GM18873 (cell line): ENCODE data around the gene TMEM156.
A peak's percentile ranks its signal among the peaks of the same experiment; 100 is the strongest.
"Not testable (repeated sequence)": the region's sequence is repeated elsewhere in the genome, so short reads cannot be mapped to it uniquely, and the experiment has no call there.

Experiments
- ATAC-seq: cut with Tn5 transposase; IDR thresholded peaks from one replicate; pipeline ENCODE4 v1.9.1; 2021; ENCODE audit warnings: mild to moderate bottlenecking, moderate library complexity, moderate number of reproducible peaks; ENCODE audit not compliant: unreplicated experiment, low FRiP score

TMEM156 gene

GRCh38 chr4:38995660-38996005 is 36.6 kb downstream of the TMEM156 start:
- ATAC-seq = no peak

DNA sequence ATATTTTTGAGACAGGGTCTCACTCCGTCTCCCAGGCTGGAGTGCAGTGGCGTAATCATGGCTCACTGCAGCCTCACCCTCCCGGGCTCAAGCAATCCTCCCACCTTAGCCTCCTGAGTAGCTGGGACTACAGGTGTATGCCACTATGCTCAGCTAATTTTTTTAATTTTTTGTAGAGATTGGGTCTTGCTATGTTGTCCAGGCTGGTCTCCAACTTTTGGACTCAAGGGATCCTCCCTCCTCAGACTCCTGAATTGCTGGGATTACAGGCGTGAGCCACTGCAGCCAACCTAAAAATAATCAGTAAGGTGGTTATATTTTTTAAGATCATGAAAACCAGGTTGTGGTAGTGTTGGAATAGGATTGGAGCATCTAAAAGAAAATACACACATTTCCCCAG is 38.1 kb downstream of the TMEM156 start:
- ATAC-seq = no peak

DNA sequence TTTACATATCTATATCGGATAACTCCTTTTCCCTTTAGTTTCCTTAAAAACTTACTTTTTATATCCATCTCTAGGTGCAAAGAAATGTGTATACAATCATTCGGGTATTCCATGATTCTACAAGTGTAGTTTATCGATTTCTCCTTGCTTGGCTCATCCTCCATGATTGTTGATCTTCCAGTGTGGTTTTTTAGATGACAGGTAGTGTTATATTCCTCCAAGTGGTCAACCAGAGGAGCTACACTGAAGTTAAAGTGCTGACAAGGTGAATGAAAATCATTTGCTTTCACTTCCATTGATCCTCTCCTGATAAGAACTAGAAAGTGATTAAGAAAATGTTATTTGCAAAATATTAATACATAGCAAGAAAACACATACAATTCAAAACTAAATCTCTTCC is 38.5 kb downstream of the TMEM156 start:
- no peak for ATAC-seq

DNA sequence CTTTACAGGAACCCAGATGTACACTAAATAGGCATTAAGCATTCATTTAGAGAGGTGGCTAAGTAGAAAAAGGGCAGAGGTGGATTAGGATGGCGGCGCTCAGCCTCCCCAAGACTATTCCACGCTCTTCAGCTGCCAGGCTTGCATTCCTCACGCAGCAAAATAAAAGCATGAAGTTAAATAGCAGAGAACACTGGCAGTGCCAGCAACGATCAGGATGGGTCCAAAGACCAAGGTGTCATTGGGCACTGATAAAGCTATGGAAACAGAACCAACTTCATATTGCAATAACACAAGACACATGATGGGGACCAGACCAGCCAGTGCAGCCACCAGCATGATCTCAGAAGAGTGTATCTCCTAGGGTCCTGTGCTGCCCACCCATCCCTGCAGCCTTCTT is 42.0 kb downstream of the TMEM156 start:
- ATAC-seq = no peak

GRCh38 chr4:38989487-38989886 is 42.7 kb downstream of the TMEM156 start:
- no peak for ATAC-seq

DNA sequence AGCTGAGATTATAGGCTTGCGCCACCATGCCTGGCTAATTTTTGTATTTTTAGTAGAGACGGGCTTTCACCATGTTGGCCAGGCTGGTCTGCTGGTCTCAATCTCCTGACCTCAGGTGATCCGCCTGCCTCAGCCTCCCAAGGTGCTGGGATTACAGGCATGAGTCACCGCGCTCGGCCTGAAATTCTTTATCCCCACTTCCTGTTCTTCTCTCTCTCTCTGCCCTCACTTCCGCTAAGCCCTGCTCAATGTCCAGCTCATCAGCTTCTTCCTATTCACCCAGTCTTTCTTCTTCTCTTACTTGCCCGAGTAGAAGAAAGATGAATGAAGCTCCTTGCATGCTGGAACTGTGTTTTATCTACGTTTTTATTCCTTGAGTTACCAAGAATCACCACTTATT is 43.9 kb downstream of the TMEM156 start:
- not testable (repeated sequence) for ATAC-seq

- no peak for ATAC-seq
Measured at GRCh38 chr4:38987491-38987890, 44.7 kb downstream of the TMEM156 start.

DNA sequence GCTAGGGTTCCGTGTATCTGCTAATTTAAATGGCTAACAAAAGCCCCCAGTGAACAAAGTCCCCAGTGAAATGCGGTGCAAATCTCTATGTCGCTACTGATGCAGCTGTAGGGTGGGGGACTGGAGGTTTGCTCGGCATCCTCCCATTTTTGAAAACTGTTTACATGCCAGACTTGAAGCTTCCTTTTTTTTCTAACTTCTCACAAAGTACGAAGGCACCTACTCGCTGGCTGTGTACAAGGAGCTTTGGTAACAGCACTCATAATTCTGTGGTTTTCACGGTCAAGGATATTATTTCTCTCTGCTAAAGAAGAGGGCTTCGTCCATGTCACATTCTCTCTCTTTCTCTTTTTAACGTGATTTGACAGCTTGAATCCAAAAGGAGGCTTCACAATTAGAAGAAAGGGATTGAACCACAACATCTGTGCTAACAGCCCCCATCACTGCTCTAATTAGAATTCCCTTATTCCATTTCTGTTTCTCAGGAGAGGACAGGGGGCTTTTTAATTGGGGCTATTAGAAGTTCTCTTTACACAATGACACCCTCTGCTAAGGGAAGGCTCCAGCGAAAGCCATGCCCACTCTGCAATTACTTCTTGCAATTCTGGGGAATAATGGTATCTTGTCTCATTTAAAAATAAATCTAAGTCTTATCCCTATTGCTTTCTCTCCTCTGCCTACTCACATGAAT is 46.7 kb downstream of the TMEM156 start:
- peak; percentile 3 for ATAC-seq

- ATAC-seq = no peak
Measured at GRCh38 chr4:38983787-38984598, 48.2 kb downstream of the TMEM156 start.

- ATAC-seq = no peak
Measured at GRCh38 chr4:38983291-38983690, 48.9 kb downstream of the TMEM156 start.

GRCh38 chr4:38982361-38983095 is 49.7 kb downstream of the TMEM156 start:
- ATAC-seq = no peak

GRCh38 chr4:38980903-38981676 is 51.1 kb downstream of the TMEM156 start:
- ATAC-seq = no peak

DNA sequence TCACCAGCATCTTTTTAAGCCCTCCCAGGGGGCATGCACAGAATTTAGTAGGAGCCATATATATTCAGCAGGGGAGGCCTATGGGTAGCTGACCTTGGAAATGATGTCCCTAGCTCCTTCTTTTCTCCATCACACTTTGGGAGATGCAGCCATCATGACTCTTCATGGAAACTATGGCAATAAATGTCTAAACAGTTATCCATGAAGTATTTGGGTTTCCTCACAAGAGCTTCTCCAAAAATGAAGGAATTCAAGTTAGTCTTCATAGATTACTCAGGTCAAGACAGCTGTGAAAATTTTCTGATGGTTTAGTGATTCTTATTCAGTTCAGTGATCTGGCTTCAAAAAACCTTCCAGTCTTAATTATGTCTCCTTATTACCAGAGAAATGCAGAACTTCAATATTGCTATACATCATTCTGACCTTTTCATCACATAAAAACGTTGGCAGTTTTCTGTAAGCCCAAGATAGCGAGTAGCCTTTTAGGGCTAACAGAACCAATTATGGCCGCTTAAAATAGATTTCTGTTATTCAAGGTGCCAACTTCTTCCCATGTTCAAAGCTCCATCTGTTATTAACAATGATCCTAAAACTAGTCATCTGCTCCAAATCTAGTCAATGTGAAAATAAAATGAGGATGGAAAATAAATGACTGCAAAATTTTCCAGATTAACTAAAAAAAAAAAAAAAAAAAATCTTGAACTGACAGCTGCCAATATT is 52.5 kb downstream of the TMEM156 start:
- ATAC-seq = no peak

GRCh38 chr4:38979081-38979480 is 53.1 kb downstream of the TMEM156 start:
- ATAC-seq = no peak

- ATAC-seq = no peak
Measured at GRCh38 chr4:38976308-38976707, 55.9 kb downstream of the TMEM156 start.

DNA sequence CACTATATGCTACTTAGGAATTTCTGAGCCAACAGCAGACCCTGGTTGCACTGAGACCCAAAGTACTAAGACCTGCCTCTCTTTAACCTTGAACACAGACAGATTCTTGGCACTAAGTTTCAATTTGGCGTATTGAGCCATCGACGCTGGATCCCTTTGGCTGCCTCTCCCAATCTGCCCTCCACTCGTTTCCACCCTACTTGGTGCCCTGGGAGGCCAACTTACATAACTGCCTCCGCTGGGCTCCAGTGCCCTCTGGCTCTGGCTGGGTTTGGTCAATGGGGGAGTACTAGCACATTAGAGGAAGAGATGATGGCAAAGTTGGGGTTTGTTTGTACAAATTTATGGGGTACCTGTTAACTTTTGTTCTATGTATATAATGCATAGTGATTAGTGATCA is 63.5 kb downstream of the TMEM156 start:
- ATAC-seq = no peak

DNA sequence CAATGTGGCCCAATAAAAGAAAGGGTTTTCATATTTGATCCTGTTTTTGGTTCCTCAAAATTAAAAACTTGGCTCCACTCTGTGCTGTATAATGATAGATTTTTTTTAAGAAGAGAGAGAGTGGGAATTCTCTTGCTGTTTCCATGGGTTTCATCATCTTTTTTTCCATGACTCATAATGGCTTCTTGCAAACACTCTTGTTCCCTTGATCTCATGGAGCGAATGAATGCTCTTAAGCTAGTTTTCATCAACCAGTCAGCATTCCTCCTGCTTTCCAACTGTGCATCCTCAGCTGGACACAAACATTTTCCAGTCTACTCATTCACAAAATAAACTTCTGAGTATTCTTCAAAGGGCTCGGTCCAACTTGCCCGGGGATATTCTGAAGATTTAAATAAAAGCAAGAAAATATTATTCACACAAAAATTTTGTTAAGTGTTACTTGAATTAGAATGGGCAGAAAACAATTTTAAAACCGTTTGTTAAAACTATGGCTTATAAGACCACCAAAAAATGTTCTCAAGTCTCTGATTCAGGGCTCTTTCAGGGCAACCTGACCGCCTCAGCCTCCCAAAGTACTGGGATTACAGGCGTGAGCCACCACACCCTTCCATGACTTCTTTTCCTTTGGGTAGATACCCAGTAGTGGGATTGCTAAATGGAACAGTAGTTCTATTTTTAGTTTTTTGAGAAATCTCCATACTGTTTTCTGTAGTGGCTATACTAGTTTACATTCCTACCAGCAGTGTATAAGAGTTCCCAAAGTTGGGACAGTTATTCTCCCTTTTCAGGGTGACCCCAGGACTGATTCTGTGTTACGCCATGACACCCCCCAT is 64.7 kb downstream of the TMEM156 start:
- ATAC-seq = no peak

DNA sequence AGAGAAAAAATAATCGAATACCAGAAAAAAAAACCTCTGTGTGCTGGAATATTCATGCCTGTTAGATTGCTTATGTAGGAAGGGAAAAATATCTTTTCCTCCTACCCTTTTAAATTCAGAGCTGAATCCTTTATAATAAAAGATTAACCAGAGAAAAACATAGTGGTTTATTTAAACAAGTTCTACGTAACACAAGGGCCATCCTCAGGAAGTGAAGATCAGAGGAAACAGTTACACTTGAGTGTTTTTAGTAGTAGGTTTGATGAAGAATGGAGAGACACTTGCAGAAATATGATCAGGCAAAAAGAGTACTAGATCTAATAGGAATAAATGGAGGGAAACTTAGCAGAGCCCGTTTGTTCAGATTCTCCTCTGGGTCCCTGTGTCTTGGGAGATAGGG is 66.3 kb downstream of the TMEM156 start:
- no peak for ATAC-seq
